Cardiac fibroblast (primary cell): ENCODE results near the gene FOXC2.
A peak's percentile ranks its signal among the peaks of the same experiment; 100 is the strongest.

Source experiments
- DNase-seq, 2 donors: peaks; one replicate each; pipeline versions ENCODE4 v3.0.0 to v3.0.0-alpha.2; 2010; ENCODE audit warnings: low read depth in 2 of 2
- H3K4me3 ChIP-seq, 2 donors: replicated peaks in 1 of 2; 1 replicate in 1 of 2; 2 replicates in 1 of 2; pipeline ENCODE4 v1.5.1; 2011; ENCODE audit warnings: low read depth in 2 of 2, low read length in 2 of 2, mild to moderate bottlenecking in 2 of 2, moderate library complexity in 1 of 2
- CTCF ChIP-seq: IDR thresholded peaks from one replicate; pipeline ENCODE4 v1.5.1; 2011; ENCODE audit warnings: low read depth, mild to moderate bottlenecking, low read length, inconsistent platforms

The FOXC2 gene

GRCh38 chr16:86563469-86564345 is 2.9 kb upstream of the FOXC2 start:
- H3K4me3 ChIP-seq, result peak overlapping the region; percentile 6 to 42
- TF ChIP-seq CTCF, result peak; percentile 100

GRCh38 chr16:86565181-86565631 is 1.4 kb upstream of the FOXC2 start:
- H3K4me3 ChIP-seq, result peak overlapping the region in 1 of 2 donors; percentile 87
- peak in 1 of 2 donors; percentile 44 for DNase-seq
- TF ChIP-seq CTCF, result no peak

More at GRCh38 chr16:86563469-86564345, 2.9 kb upstream of the FOXC2 start:
- DNase-seq, result peak; percentile 93 to 96

GRCh38 chr16:86565644-86566511 is 751 bp upstream of the FOXC2 start:
- TF ChIP-seq CTCF, result no peak
- H3K4me3 ChIP-seq, result peak overlapping the region in 1 of 2 donors; percentile 87
- DNase-seq, result peak in 1 of 2 donors; percentile 62

- TF ChIP-seq CTCF, result no peak
- peak; percentile 67 to 86 for DNase-seq
- peak overlapping the region; percentile 74 to 87 for H3K4me3 ChIP-seq
Observed at GRCh38 chr16:86566966-86567700, 504 bp downstream of the FOXC2 start.

GRCh38 chr16:86567701-86568581 is 1.3 kb downstream of the FOXC2 start:
- TF ChIP-seq CTCF, result no peak
- peak; percentile 42 to 70 for DNase-seq
- H3K4me3 ChIP-seq, result peak overlapping the region; percentile 74 to 87
